Thoracic aorta (tissue), 2 donors: ENCODE measurements around the gene KLHL29. TPM values are rescaled to one million over a fixed set of nuclear protein-coding genes. Genes with fewer than 3 reads are reported as not detected.

Experiments
- ATAC-seq: fragments of 150-250 bp; one replicate; pipeline ENCODE4 v1.8.0; 2017; ENCODE audit warnings: low read depth; ENCODE audit not compliant: insufficient number of reproducible peaks, low FRiP score
- DNase-seq: peaks from one replicate; pipeline ENCODE4 v3.0.0-alpha.2; 2020; ENCODE audit warnings: low spot score
- H3K27ac ChIP-seq, 2 donors: fragments of 200-600 bp; sonication (generic); 1 replicate in 1 of 2; 2 replicates in 1 of 2; pipeline ENCODE4 v1.5.1; 2016; ENCODE audit warnings: mild to moderate bottlenecking in 2 of 2, moderate library complexity in 2 of 2
- H3K27me3 ChIP-seq: fragments of 200-600 bp; sonication (generic); replicated peaks from 2 replicates; pipeline ENCODE4 v1.6.0; 2016; ENCODE audit warnings: mild to moderate bottlenecking; ENCODE audit not compliant: insufficient read depth
- H3K36me3 ChIP-seq: fragments of 200-600 bp; sonication (generic); one replicate; pipeline ENCODE4 v1.5.1; 2016
- H3K4me1 ChIP-seq, 2 donors: fragments of 200-600 bp; sonication (generic); 1 replicate in 1 of 2; 2 replicates in 1 of 2; pipeline versions ENCODE4 v1.5.1 to v1.6.0; 2016; ENCODE audit warnings: low read depth in 2 of 2, mild to moderate bottlenecking in 1 of 2; ENCODE audit not compliant: control insufficient read depth in 1 of 2
- H3K4me3 ChIP-seq: fragments of 200-600 bp; sonication (generic); 2 replicates; pipeline ENCODE4 v1.5.1; 2016; ENCODE audit warnings: mild to moderate bottlenecking
- H3K9me3 ChIP-seq: fragments of 200-600 bp; sonication (generic); 2 replicates; pipeline ENCODE4 v1.5.1; 2016
- CTCF ChIP-seq: fragments of 200-600 bp; sonication (generic); IDR thresholded peaks from one replicate; pipeline ENCODE4 v1.5.1; 2019; ENCODE audit warnings: antibody characterized with exemption
- total RNA-seq, 2 donors: library from RNA; depleted of rRNA; stranded (reverse); fragments of >200 nt; gene quantifications; one replicate each; pipeline versions ENCODE4 v1.1.0 to v1.2.3, GENCODE V29; 2016

Gene KLHL29
- total RNA-seq, 2 donors from 2014 or later = 18.5 to 24.4 TPM

- DNase-seq = no peak
- no peaks in the 10 kb centered on the region for H3K36me3 ChIP-seq
- H3K27ac ChIP-seq = no peak overlapping the region
- H3K4me3 ChIP-seq = no peak overlapping the region
- no peak for TF ChIP-seq CTCF
- no peak for ATAC-seq
- no peaks in the 10 kb centered on the region for H3K9me3 ChIP-seq
- no peaks in the 10 kb centered on the region for H3K27me3 ChIP-seq
- H3K4me1 ChIP-seq = peaks cover 2 to 8% of the 10 kb centered on the region in 2 donors
Measured at GRCh38 chr2:23377771-23378170, 7.2 kb upstream of the KLHL29 start.

- Histone ChIP-seq H3K4me3 (no peak overlapping the region), H3K9me3 (no peaks in the 10 kb centered on the region), H3K4me1 (peaks cover 2 to 8% of the 10 kb centered on the region in 2 donors), H3K36me3 (no peaks in the 10 kb centered on the region), H3K27me3 (no peaks in the 10 kb centered on the region), H3K27ac (no peak overlapping the region)
- TF ChIP-seq CTCF = no peak
- DNase-seq = no peak
- no peak for ATAC-seq
Measured at GRCh38 chr2:23378496-23378895, 6.5 kb upstream of the KLHL29 start.

GRCh38 chr2:23379220-23379695, 5.7 kb upstream of the KLHL29 start:
- ATAC-seq (no peak), DNase-seq (no peak)
- no peaks in the 10 kb centered on the region for H3K27me3 ChIP-seq
- H3K27ac ChIP-seq = no peak overlapping the region
- H3K4me1 ChIP-seq = peaks cover 2 to 11% of the 10 kb centered on the region in 2 donors
- no peaks in the 10 kb centered on the region for H3K36me3 ChIP-seq
- TF ChIP-seq CTCF = no peak
- H3K4me3 ChIP-seq = no peak overlapping the region
- H3K9me3 ChIP-seq = no peaks in the 10 kb centered on the region

GRCh38 chr2:23380562-23381065, 4.4 kb upstream of the KLHL29 start:
- TF ChIP-seq CTCF = no peak
- ATAC-seq = no peak
- Histone ChIP-seq H3K4me1 (peaks cover 2 to 15% of the 10 kb centered on the region in 2 donors), H3K36me3 (no peaks in the 10 kb centered on the region), H3K4me3 (no peak overlapping the region), H3K27ac (no peak overlapping the region), H3K9me3 (no peaks in the 10 kb centered on the region), H3K27me3 (no peaks in the 10 kb centered on the region)
- no peak for DNase-seq

GRCh38 chr2:23381084-23381483, 3.9 kb upstream of the KLHL29 start:
- Histone ChIP-seq H3K36me3 (no peaks in the 10 kb centered on the region), H3K4me1 (peaks cover 2 to 15% of the 10 kb centered on the region in 2 donors), H3K9me3 (no peaks in the 10 kb centered on the region), H3K27me3 (no peaks in the 10 kb centered on the region), H3K4me3 (no peak overlapping the region), H3K27ac (no peak overlapping the region)
- ATAC-seq = peak; percentile 58
- peak; percentile 49 for DNase-seq
- TF ChIP-seq CTCF = no peak
